ENCODE measurements around the gene PCSK2. TPM values are rescaled to one million over a fixed set of nuclear protein-coding genes. Genes with fewer than 3 reads are reported as not detected.

PCSK2 gene
- total RNA-seq, 1 donor = not detected

DNA sequence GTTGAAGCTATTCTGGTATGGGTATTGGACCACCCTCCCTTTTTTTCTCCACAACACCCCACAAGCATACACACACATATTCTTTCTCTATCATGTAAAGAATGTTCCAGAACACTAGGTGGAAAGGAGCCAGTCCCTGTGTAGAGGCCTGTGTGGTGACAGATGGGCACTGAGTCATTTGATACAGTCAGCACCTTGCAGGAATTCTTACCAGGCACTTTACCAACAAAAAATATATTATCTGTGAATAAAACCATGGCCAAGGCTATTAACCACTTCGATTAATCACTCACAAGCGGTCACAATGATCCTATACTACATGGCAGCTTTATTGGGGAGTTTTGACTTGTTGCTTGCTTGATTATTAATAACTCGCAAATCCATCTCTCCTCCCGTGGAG lies 154.9 kb downstream of the PCSK2 start:
- no peak for DNase-seq (ENCODE audit: insufficient read length, low spot score, missing footprints)
- no peak overlapping the region for H2AFZ ChIP-seq (ENCODE audit: low read length)

DNA sequence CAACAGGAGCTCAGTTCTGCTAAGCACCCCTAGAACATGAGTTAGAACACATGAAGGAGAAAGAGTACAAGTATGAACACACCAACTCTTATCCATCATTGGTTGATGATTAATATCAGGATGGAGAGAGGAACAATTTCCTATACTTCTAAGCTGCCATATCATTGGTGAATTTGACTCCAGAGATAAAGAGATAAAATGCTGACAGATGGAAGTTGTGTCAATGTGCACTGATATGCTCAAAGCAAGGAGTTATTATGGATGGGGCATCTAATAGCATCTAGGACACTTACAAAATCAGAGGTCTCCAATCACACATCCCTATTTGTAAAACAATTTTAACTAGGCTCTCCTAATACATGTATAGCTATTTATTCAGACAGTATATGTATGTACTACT lies 159.0 kb downstream of the PCSK2 start:
- DNase-seq (ENCODE audit: insufficient read length, low spot score, missing footprints) = no peak
- Histone ChIP-seq H3K27ac (ENCODE audit: low read depth, low read length) (no peak overlapping the region), H4K20me1 (ENCODE audit: insufficient read depth, low read length) (no peaks in the 10 kb centered on the region), H3K9me3 (ENCODE audit: low read depth, low read length) (no peaks in the 10 kb centered on the region), H3K4me3 (ENCODE audit: insufficient read depth, low read length) (no peak overlapping the region), H3K4me1 (ENCODE audit: insufficient read depth, low read length) (no peaks in the 10 kb centered on the region), H2AFZ (ENCODE audit: low read length) (no peak overlapping the region), H3K27me3 (ENCODE audit: insufficient read depth, low read length) (no peaks in the 10 kb centered on the region), H3K79me2 (ENCODE audit: insufficient read depth, low read length) (no peaks in the 10 kb centered on the region), H3K36me3 (ENCODE audit: insufficient read depth, low read length) (no peaks in the 10 kb centered on the region), H3K4me2 (ENCODE audit: insufficient read depth, low read length) (no peak overlapping the region)
- TF ChIP-seq, protein P1, sequence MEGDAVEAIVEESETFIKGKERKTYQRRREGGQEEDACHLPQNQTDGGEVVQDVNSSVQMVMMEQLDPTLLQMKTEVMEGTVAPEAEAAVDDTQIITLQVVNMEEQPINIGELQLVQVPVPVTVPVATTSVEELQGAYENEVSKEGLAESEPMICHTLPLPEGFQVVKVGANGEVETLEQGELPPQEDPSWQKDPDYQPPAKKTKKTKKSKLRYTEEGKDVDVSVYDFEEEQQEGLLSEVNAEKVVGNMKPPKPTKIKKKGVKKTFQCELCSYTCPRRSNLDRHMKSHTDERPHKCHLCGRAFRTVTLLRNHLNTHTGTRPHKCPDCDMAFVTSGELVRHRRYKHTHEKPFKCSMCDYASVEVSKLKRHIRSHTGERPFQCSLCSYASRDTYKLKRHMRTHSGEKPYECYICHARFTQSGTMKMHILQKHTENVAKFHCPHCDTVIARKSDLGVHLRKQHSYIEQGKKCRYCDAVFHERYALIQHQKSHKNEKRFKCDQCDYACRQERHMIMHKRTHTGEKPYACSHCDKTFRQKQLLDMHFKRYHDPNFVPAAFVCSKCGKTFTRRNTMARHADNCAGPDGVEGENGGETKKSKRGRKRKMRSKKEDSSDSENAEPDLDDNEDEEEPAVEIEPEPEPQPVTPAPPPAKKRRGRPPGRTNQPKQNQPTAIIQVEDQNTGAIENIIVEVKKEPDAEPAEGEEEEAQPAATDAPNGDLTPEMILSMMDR (IDR thresholded peaks at IDR 0.05; ENCODE audit: extremely low read depth, low read depth, low read length) = no peak

More for the DNA sequence above, 154.9 kb downstream of the PCSK2 start:
- no peaks in the 10 kb centered on the region for H4K20me1 ChIP-seq (ENCODE audit: insufficient read depth, low read length)
- H3K4me1 ChIP-seq (ENCODE audit: insufficient read depth, low read length) = no peaks in the 10 kb centered on the region
- H3K27me3 ChIP-seq (ENCODE audit: insufficient read depth, low read length) = no peaks in the 10 kb centered on the region
- no peak overlapping the region for H3K4me2 ChIP-seq (ENCODE audit: insufficient read depth, low read length)
- H3K36me3 ChIP-seq (ENCODE audit: insufficient read depth, low read length) = no peaks in the 10 kb centered on the region
- H3K27ac ChIP-seq (ENCODE audit: low read depth, low read length) = no peak overlapping the region
- H3K4me3 ChIP-seq (ENCODE audit: insufficient read depth, low read length) = no peak overlapping the region
- no peaks in the 10 kb centered on the region for H3K79me2 ChIP-seq (ENCODE audit: insufficient read depth, low read length)
- TF ChIP-seq, protein P1 (IDR thresholded peaks at IDR 0.05; ENCODE audit: extremely low read depth, low read depth, low read length) = no peak
- no peaks in the 10 kb centered on the region for H3K9me3 ChIP-seq (ENCODE audit: low read depth, low read length)

DNA sequence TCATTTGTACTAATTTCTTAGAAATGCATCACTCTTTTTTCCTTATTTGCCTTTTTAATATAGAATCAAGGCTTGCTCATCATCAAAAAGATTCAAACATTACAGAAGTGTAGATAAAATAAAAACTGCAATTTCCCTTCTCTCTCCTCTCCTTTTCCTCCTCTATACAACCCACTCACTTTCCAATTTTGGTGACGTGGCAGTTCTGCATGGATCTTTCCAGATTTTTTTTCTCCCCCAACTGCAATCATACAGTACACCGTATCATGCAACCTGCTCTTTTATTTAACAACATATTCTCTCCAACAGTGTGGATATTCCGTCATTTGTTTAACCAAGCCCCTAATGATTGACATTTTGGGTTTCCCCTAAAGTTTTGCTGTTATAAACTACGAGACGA lies 163.8 kb downstream of the PCSK2 start:
- H3K4me3 ChIP-seq (ENCODE audit: insufficient read depth, low read length) = no peak overlapping the region
- H3K27ac ChIP-seq (ENCODE audit: low read depth, low read length) = no peak overlapping the region
- TF ChIP-seq, protein P1 (IDR thresholded peaks at IDR 0.05; ENCODE audit: extremely low read depth, low read depth, low read length) = no peak
- H3K4me1 ChIP-seq (ENCODE audit: insufficient read depth, low read length) = no peaks in the 10 kb centered on the region
- no peak for DNase-seq (ENCODE audit: insufficient read length, low spot score, missing footprints)
- H3K36me3 ChIP-seq (ENCODE audit: insufficient read depth, low read length) = no peaks in the 10 kb centered on the region
- no peaks in the 10 kb centered on the region for H3K9me3 ChIP-seq (ENCODE audit: low read depth, low read length)
- no peak overlapping the region for H2AFZ ChIP-seq (ENCODE audit: low read length)
- no peaks in the 10 kb centered on the region for H3K27me3 ChIP-seq (ENCODE audit: insufficient read depth, low read length)
- H3K79me2 ChIP-seq (ENCODE audit: insufficient read depth, low read length) = no peaks in the 10 kb centered on the region
- no peaks in the 10 kb centered on the region for H4K20me1 ChIP-seq (ENCODE audit: insufficient read depth, low read length)
- H3K4me2 ChIP-seq (ENCODE audit: insufficient read depth, low read length) = no peak overlapping the region

DNA sequence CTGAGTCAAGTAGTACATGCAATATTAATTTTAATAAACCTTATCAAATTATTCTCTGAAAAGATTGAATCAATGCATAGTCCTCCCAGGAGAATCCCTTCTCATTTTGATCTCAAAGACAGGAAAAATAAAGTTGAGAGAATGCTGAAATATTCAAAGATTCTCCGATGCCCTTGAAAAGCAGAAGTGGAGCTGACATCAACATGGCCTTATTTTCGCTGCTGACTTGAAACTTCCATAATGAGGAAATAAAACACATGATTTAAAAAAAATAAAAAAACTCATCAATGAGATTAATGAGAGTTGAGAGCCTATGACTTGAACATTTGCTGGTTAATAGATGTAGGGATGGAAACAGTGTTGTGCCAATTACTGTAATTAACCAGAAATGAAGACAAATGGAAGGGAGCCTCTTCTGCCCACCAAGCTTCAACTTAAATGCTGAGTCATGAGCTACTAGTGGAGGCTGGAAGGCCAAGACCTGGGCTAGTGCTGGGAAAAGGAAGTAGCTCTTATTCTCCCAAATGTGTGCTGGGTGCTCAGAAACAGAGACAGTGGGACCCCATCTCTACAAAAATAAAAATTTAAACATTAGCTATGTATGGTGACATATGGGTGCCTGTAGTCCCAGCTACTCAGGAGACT lies 164.4 kb downstream of the PCSK2 start:
- no peak for DNase-seq (ENCODE audit: insufficient read length, low spot score, missing footprints)
- Histone ChIP-seq H2AFZ (ENCODE audit: low read length) (no peak overlapping the region), H3K79me2 (ENCODE audit: insufficient read depth, low read length) (no peaks in the 10 kb centered on the region), H3K9me3 (ENCODE audit: low read depth, low read length) (no peaks in the 10 kb centered on the region), H4K20me1 (ENCODE audit: insufficient read depth, low read length) (no peaks in the 10 kb centered on the region), H3K36me3 (ENCODE audit: insufficient read depth, low read length) (no peaks in the 10 kb centered on the region), H3K4me1 (ENCODE audit: insufficient read depth, low read length) (no peaks in the 10 kb centered on the region), H3K27ac (ENCODE audit: low read depth, low read length) (no peak overlapping the region), H3K27me3 (ENCODE audit: insufficient read depth, low read length) (no peaks in the 10 kb centered on the region), H3K4me2 (ENCODE audit: insufficient read depth, low read length) (no peak overlapping the region), H3K4me3 (ENCODE audit: insufficient read depth, low read length) (no peak overlapping the region)
- TF ChIP-seq, protein P1 (IDR thresholded peaks at IDR 0.05; ENCODE audit: extremely low read depth, low read depth, low read length) = no peak

Data from osteoblast (primary cell).